GM13976 (cell line): ENCODE results near the gene ARHGEF2.

ENCODE experiments used
- DNase-seq: peaks from one replicate; pipeline ENCODE4 v3.0.0; 2012; ENCODE audit warnings: low spot score
- CTCF ChIP-seq: IDR thresholded peaks from 2 replicates; pipeline ENCODE4 v1.5.1; 2012; ENCODE audit warnings: borderline replicate concordance, mild to moderate bottlenecking; ENCODE audit not compliant: insufficient read depth; ENCODE audit errors: extremely low read depth, missing control alignments, control extremely low read depth
- in situ Hi-C: fragments of 300-500 bp; cut with MboI; formaldehyde crosslinking; loops from one replicate; pipeline ENCODE4 v1.12.0; 2022; ENCODE audit warnings: low sequenced_read_pairs, mixed read lengths, inconsistent platforms; ENCODE audit not compliant: unreplicated experiment

Gene ARHGEF2

GRCh38 chr1:155912056-155912536, 66.3 kb downstream of the ARHGEF2 start:
- no peak for TF ChIP-seq CTCF
- in situ Hi-C loops, result no loop called here
- no peak for DNase-seq

DNA sequence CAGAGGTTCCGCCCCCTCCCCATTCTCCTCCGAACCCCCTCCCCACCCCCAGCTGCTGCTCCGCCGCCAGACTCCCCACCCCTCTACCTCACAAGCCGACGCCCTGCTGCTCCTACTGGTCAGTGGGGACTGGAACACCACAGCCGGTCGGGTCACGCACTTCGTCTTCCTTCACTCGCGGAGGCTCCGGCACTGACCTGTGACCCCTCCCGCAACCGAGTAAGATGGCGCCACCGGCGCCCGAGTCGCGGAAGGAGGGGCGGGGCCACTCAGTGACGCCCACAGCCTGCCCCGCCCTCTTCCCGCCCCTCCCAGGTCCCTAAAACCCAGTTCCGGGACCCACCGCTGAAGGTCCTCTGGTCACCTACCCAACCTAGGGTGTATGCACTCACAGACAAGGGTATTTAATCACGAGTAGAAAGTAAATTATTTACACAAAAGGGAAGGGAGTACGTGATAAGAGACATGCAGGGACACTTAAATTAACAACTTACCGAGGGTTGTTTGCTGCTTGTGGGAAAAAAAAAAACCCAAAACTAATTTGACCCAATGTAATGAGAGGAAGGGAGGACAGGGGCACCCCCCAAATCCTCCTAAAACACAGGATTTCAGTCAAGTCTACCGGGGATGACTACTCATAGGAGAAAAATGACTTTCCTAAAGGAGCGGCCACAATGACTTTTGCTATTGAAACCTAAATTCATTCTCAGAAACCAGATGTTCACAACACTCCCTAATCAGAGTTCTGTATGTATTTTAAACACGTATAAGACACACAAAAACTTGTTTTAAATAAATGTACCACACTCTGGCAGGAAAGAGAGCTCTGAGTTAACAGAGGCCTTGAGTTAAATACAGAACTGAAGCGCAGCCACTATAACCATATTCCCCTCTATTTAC, 66.9 kb downstream of the ARHGEF2 start, which contains the start of gene RIT1:
Gene RIT1 (minus strand): TSS at position 194 of the 900 bp plus-strand sequence. CDS start 588 bp downstream, outside the sequence.
- in situ Hi-C loops, result no loop called here
- DNase-seq, result peak; percentile 93
- no peak for TF ChIP-seq CTCF

GRCh38 chr1:155910621-155911121, 67.7 kb downstream of the ARHGEF2 start:
- in situ Hi-C loops, result no loop called here
- DNase-seq, result peak; percentile 59
- TF ChIP-seq CTCF, result peak; percentile 8

DNA sequence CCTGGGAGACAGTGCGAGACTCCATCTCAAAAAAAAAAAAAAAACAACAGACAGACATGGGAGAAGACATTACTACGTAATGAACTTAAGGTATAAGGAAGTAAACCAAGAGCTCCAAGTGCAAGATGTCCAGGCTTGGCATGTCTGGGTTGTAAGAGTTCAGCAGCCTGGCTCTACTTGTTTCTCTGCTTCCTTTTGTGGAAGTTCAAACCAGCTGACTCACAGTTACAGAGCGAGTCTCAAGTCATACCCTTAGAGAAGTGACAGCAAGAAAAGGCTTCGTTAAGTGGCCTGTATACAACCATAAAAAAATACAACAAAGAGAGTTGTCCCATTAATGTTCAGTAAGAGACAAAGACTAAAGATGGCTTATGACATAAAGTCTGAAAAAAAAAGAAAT, 68.5 kb downstream of the ARHGEF2 start:
- no peak for DNase-seq
- in situ Hi-C loops, result no loop called here
- TF ChIP-seq CTCF, result no peak

DNA sequence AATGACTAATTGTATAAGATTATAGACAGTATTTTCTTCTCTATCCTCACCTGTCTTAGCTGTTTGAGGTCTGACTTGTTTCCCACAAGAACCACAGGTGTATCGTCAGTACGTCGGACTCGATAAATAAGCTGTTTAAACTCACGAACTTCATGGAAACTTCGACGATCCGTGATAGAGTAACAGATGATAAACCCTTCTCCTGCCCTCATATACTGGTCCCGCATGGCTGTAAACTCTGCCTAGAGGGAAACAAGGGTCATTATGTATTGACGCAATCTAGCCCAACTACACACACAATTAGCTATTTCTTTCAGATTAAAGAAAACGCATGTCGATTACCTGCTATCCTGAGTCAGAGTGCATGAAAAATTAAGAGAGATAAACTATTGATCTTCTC, 74.1 kb downstream of the ARHGEF2 start:
- no peak for DNase-seq
- no peak for TF ChIP-seq CTCF
- in situ Hi-C loops, result no loop called here

- DNase-seq, result no peak
- no peak for TF ChIP-seq CTCF
- in situ Hi-C loops, result no loop called here
Observed at GRCh38 chr1:155900161-155900560, 78.2 kb downstream of the ARHGEF2 start.
